A549 (cell line): ENCODE results near the gene SMIM43. TPM values are rescaled to one million over a fixed set of nuclear protein-coding genes. Genes with fewer than 3 reads are reported as not detected.
A peak's percentile ranks its signal among the peaks of the same experiment; 100 is the strongest.

Experiments used
- ATAC-seq, 2 experiments: fragments of 200-7000 bp in 1 of 2; fragments of >200 bp in 1 of 2; cut with Nextera tagmentation in 1 of 2; cut with Tn5 transposase in 1 of 2; 3 replicates each; pipeline versions ENCODE4 v1.8.0 to v1.9.1; 2018 to 2020; ENCODE audit warnings: mild to moderate bottlenecking in 1 of 2, moderate library complexity in 1 of 2
- CTCF ChIA-PET: fragments of 300-600 bp; sonication (Branson Sonifier 250); formaldehyde crosslinking; extraction: SDS; loops from one replicate; lab custom pipeline; 2021; ENCODE audit warnings: antibody characterized with exemption, inconsistent platforms; lab: Yijun Ruan, JAX
- POLR2A ChIA-PET: fragments of 350-600 bp; formaldehyde crosslinking; extraction: SDS; loops from one replicate; lab custom pipeline; 2021; ENCODE audit warnings: antibody characterized with exemption, inconsistent platforms; lab: Yijun Ruan, JAX
- DNase-seq, 2 experiments: peaks; one replicate each; pipeline versions ENCODE4 v3.0.0 to v3.0.0-alpha.2; 2011 to 2016; ENCODE audit warnings: low read depth in 1 of 2, low spot score in 1 of 2
- FAIRE-seq: peaks from 2 replicates; lab custom pipeline; 2011; peaks lifted over from hg19 to GRCh38; lab: Jason Lieb, UNC
- H3K27ac ChIP-seq, 2 experiments: fragments of >200 bp; sonication (Bioruptor Twin); formaldehyde crosslinking; 3 replicates each; pipeline ENCODE4 v1.5.1; 2016 to 2017
- H3K4me1 ChIP-seq: fragments of >200 bp; sonication (Bioruptor Twin); formaldehyde crosslinking; 3 replicates; pipeline ENCODE4 v1.6.1; 2016
- H3K4me2 ChIP-seq: fragments of >200 bp; sonication (Bioruptor Twin); formaldehyde crosslinking; 3 replicates; pipeline ENCODE4 v1.6.1; 2016
- H3K4me3 ChIP-seq: fragments of >200 bp; sonication (Bioruptor Twin); formaldehyde crosslinking; 3 replicates; pipeline ENCODE4 v1.5.1; 2016
- H3K9me3 ChIP-seq: fragments of >200 bp; sonication (Bioruptor Twin); formaldehyde crosslinking; 3 replicates; pipeline ENCODE4 v1.6.1; 2016
- BHLHE40 ChIP-seq: IDR thresholded peaks from 2 replicates; pipeline ENCODE4 v1.6.1; 2012; ENCODE audit warnings: low read depth, low read length, inconsistent platforms
- CBX8 ChIP-seq: fragments of 200-600 bp; sonication (generic); IDR thresholded peaks from 2 replicates; pipeline ENCODE4 v1.6.1; 2016
- CEBPB ChIP-seq, 2 experiments: fragments of >200 bp in 1 of 2; sonication (Bioruptor Twin) in 1 of 2; formaldehyde crosslinking in 1 of 2; IDR thresholded peaks; 2 replicates each; pipeline ENCODE4 v1.6.1; 2012 to 2016
- CHD4 ChIP-seq: fragments of 200-600 bp; sonication (generic); IDR thresholded peaks from 2 replicates; pipeline ENCODE4 v1.6.1; 2016; ENCODE audit warnings: antibody characterized with exemption, mild to moderate bottlenecking, borderline replicate concordance
- EHF ChIP-seq: fragments of 250-450 bp; sonication (Bioruptor Pico); IDR thresholded peaks from 2 replicates; pipeline ENCODE4 v1.5.0; 2020; ENCODE audit warnings: mild to moderate bottlenecking
- EP300 ChIP-seq, 2 experiments: fragments of >200 bp; sonication (Bioruptor Twin); formaldehyde crosslinking; IDR thresholded peaks; 2 replicates in 1 of 2; 3 replicates in 1 of 2; pipeline ENCODE4 v1.6.1; 2016 to 2017
- FOSB ChIP-seq: fragments of 250-450 bp; sonication (Bioruptor Pico); IDR thresholded peaks from 2 replicates; pipeline ENCODE4 v1.5.0; 2020; ENCODE audit warnings: mild to moderate bottlenecking, moderate library complexity
- FOSL2 ChIP-seq, 2 experiments: fragments of 450-650 bp in 1 of 2; fragments of >200 bp in 1 of 2; sonication (Bioruptor Twin) in 1 of 2; formaldehyde crosslinking; IDR thresholded peaks; 2 replicates each; pipeline versions ENCODE4 v1.5.0 to v1.6.1; 2016 to 2020; ENCODE audit warnings: mild to moderate bottlenecking in 1 of 2, moderate library complexity in 1 of 2
- HDAC2 ChIP-seq: fragments of 200-600 bp; sonication (generic); IDR thresholded peaks from 2 replicates; pipeline ENCODE4 v1.6.1; 2016
- HEYL ChIP-seq: fragments of 250-450 bp; sonication (Bioruptor Pico); IDR thresholded peaks from 2 replicates; pipeline ENCODE4 v1.8.0; 2021; ENCODE audit warnings: mild to moderate bottlenecking, moderate library complexity
- HOXB5 ChIP-seq: fragments of 250-450 bp; sonication (Bioruptor Pico); IDR thresholded peaks from 2 replicates; pipeline ENCODE4 v1.5.0; 2020; ENCODE audit warnings: mild to moderate bottlenecking, moderate library complexity
- JUNB ChIP-seq: fragments of >200 bp; sonication (Bioruptor Twin); formaldehyde crosslinking; IDR thresholded peaks from 2 replicates; pipeline ENCODE4 v1.6.1; 2016
- MAFK ChIP-seq: fragments of 450-650 bp; IDR thresholded peaks from 2 replicates; pipeline ENCODE4 v1.6.1; 2014; ENCODE audit not compliant: partially characterized antibody
- MAZ ChIP-seq: fragments of 150-350 bp; IDR thresholded peaks from 2 replicates; pipeline ENCODE4 v1.6.1; 2014; ENCODE audit warnings: antibody characterized with exemption, low read depth, low read length, borderline replicate concordance
- NPAS2 ChIP-seq: fragments of 250-450 bp; sonication (Bioruptor Pico); IDR thresholded peaks from 2 replicates; pipeline ENCODE4 v1.8.0; 2022; ENCODE audit warnings: mild to moderate bottlenecking, moderate library complexity, borderline replicate concordance
- POLR2A ChIP-seq: IDR thresholded peaks from 2 replicates; pipeline ENCODE4 v1.6.1; 2012; ENCODE audit warnings: mild to moderate bottlenecking, low read length
- RAD21 ChIP-seq, 2 experiments: fragments of >200 bp in 1 of 2; sonication (Bioruptor Twin) in 1 of 2; formaldehyde crosslinking in 1 of 2; IDR thresholded peaks in 1 of 2; conservative IDR thresholded peaks in 1 of 2; 2 replicates in 1 of 2; 3 replicates in 1 of 2; pipeline ENCODE4 v1.6.1; 2012 to 2018; ENCODE audit warnings: inconsistent platforms in 1 of 2
- RARB ChIP-seq: fragments of 250-450 bp; sonication (Bioruptor Pico); IDR thresholded peaks from 2 replicates; pipeline ENCODE4 v1.8.0; 2021; ENCODE audit warnings: mild to moderate bottlenecking, moderate library complexity
- RFX5 ChIP-seq: fragments of 450-650 bp; IDR thresholded peaks from 2 replicates; pipeline ENCODE4 v1.7.1; 2014; ENCODE audit warnings: antibody characterized with exemption, mild to moderate bottlenecking, moderate library complexity
- RNF2 ChIP-seq: fragments of 200-600 bp; sonication (generic); IDR thresholded peaks from 2 replicates; pipeline ENCODE4 v1.6.1; 2016; ENCODE audit warnings: low read depth, mild to moderate bottlenecking, antibody characterized with exemption, moderate library complexity, borderline replicate concordance
- SMC3 ChIP-seq: fragments of >200 bp; sonication (Bioruptor Twin); formaldehyde crosslinking; IDR thresholded peaks from 3 replicates; pipeline ENCODE4 v1.6.1; 2018; ENCODE audit warnings: inconsistent platforms
- TFCP2L1 ChIP-seq: fragments of 250-450 bp; sonication (Bioruptor Pico); IDR thresholded peaks from 2 replicates; pipeline ENCODE4 v1.5.0; 2021; ENCODE audit warnings: mild to moderate bottlenecking
- ZFP36 ChIP-seq: fragments of 450-650 bp; IDR thresholded peaks from 2 replicates; pipeline ENCODE4 v1.6.1; 2014; ENCODE audit warnings: borderline replicate concordance; ENCODE audit not compliant: partially characterized antibody
- WGBS: methylation state at CpG from one replicate; pipeline ENCODE4 v1.1.6; 2017; ENCODE audit errors: missing lambda C conversion rate; 5-methylcytosine and 5-hydroxymethylcytosine counted together
- polyA plus RNA-seq, 4 experiments: library from polyadenylated mRNA; depleted of rRNA in 3 of 4; stranded (reverse); fragments of >200 nt; fragmentation: RNase III in 1 of 4; extraction: RNeasy Plus Mini Kit Qiagen cat#74134 plus additional on column Dnase treatment in 1 of 4; gene quantifications; 2 replicates in 3 of 4; 3 replicates in 1 of 4; pipeline ENCODE4 v1.2.3, GENCODE V29; 2011 to 2017
- TF ChIP-seq, protein P1 (sequence below): fragments of >200 bp; sonication (Bioruptor Twin); formaldehyde crosslinking; IDR thresholded peaks from 3 replicates; pipeline ENCODE4 v1.5.1; 2016
- TF ChIP-seq, protein P2 (sequence below): fragments of 200-600 bp; sonication (generic); IDR thresholded peaks from 2 replicates; pipeline ENCODE4 v1.6.1; 2016; ENCODE audit warnings: antibody characterized with exemption, mild to moderate bottlenecking, moderate library complexity

Gene SMIM43
- polyA plus RNA-seq, 2 of the 4 experiments (the other 2 are of a cell fraction): 0.12 to 0.45 TPM

DNA sequence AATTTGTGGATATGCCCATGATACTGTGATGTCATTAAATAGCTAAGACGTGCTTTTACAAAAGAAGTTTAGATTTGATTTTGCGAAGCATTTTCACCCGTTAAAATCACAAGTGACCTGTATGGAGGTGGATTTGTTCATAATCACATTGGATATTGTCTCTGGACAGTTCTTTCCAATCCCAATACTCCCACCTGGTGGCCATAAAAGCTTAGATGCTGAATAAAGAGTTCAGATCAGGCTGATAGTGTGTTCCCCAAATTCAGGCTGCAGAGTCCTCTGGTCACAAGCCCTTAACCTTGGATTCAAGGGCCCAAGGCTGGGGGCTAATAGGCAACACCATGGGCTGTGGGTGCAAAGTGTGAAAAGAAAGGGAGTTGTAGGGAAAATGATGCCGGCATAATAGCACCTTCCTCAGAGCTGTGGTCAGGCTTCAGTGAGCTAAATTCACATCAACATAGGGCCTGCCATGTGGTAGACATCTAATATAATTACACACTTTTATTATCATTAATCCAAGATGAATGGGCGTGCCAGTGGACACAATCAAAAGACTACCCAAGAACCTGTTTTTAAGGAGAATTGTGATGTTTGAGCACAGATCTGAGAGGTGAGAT, 28.1 kb downstream of the SMIM43 start:
- no peak overlapping the region for H3K4me2 ChIP-seq
- DNase-seq (peak; percentile 49 to 58), FAIRE-seq (no peak), ATAC-seq (peak; percentile 89 to 96)
- H3K4me3 ChIP-seq: no peak overlapping the region
- no peaks in the 10 kb centered on the region for H3K9me3 ChIP-seq
- H3K4me1 ChIP-seq: no peaks in the 10 kb centered on the region
- 22% methylated on average over 5 of the region's 5 CpGs for whole genome bisulfite sequencing
- ChIA-PET POLR2A (interaction anchor here (1.0 kb wide), 1 partner anchor 40 kb away, joined by 5 read pairs; the partner anchor contains the start of gene ANXA5), CTCF (interaction anchor here (0.7 to 3.8 kb wide), 35 partner anchors 9 to 544 kb away, joined by 3 to 30 read pairs (median 4); partner anchors contain the start of gene ANXA5)
- no peak overlapping the region for H3K27ac ChIP-seq
- TF ChIP-seq RARB (CRISPR knock-in tag) (no peak), HEYL (no peak), HOXB5 (CRISPR knock-in tag) (no peak), JUNB (no peak), RFX5 (no peak), ZFP36 (no peak), CBX8 (no peak), MAFK (no peak), MAZ (no peak), BHLHE40 (no peak), NPAS2 (CRISPR knock-in tag) (no peak), FOSL2 (IDR thresholded peaks at IDR 0.05) (no peak), FOSL2 (CRISPR knock-in tag; IDR thresholded peaks at IDR 0.05) (no peak), EHF (CRISPR knock-in tag) (no peak), RNF2 (no peak), SMC3 (peak; percentile 80), POLR2A (no peak), RAD21 (conservative IDR thresholded peaks at IDR 0.05 in 1 of 2, IDR thresholded peaks at IDR 0.05 in 1 of 2) (peak; percentile 80 to 85), HDAC2 (no peak), EP300 (IDR thresholded peaks at IDR 0.05) (no peak), TFCP2L1 (CRISPR knock-in tag) (no peak), FOSB (CRISPR knock-in tag) (no peak), CEBPB (IDR thresholded peaks at IDR 0.05) (no peak), CHD4 (no peak)
- TF ChIP-seq, protein P1, sequence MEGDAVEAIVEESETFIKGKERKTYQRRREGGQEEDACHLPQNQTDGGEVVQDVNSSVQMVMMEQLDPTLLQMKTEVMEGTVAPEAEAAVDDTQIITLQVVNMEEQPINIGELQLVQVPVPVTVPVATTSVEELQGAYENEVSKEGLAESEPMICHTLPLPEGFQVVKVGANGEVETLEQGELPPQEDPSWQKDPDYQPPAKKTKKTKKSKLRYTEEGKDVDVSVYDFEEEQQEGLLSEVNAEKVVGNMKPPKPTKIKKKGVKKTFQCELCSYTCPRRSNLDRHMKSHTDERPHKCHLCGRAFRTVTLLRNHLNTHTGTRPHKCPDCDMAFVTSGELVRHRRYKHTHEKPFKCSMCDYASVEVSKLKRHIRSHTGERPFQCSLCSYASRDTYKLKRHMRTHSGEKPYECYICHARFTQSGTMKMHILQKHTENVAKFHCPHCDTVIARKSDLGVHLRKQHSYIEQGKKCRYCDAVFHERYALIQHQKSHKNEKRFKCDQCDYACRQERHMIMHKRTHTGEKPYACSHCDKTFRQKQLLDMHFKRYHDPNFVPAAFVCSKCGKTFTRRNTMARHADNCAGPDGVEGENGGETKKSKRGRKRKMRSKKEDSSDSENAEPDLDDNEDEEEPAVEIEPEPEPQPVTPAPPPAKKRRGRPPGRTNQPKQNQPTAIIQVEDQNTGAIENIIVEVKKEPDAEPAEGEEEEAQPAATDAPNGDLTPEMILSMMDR: peak; percentile 70
- TF ChIP-seq, protein P2, sequence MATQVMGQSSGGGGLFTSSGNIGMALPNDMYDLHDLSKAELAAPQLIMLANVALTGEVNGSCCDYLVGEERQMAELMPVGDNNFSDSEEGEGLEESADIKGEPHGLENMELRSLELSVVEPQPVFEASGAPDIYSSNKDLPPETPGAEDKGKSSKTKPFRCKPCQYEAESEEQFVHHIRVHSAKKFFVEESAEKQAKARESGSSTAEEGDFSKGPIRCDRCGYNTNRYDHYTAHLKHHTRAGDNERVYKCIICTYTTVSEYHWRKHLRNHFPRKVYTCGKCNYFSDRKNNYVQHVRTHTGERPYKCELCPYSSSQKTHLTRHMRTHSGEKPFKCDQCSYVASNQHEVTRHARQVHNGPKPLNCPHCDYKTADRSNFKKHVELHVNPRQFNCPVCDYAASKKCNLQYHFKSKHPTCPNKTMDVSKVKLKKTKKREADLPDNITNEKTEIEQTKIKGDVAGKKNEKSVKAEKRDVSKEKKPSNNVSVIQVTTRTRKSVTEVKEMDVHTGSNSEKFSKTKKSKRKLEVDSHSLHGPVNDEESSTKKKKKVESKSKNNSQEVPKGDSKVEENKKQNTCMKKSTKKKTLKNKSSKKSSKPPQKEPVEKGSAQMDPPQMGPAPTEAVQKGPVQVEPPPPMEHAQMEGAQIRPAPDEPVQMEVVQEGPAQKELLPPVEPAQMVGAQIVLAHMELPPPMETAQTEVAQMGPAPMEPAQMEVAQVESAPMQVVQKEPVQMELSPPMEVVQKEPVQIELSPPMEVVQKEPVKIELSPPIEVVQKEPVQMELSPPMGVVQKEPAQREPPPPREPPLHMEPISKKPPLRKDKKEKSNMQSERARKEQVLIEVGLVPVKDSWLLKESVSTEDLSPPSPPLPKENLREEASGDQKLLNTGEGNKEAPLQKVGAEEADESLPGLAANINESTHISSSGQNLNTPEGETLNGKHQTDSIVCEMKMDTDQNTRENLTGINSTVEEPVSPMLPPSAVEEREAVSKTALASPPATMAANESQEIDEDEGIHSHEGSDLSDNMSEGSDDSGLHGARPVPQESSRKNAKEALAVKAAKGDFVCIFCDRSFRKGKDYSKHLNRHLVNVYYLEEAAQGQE: no peak
